CD8-positive, alpha-beta memory T cell (primary cell): ENCODE data around the gene MARCHF9. TPM values are rescaled to one million over a fixed set of nuclear protein-coding genes. Genes with fewer than 3 reads are reported as not detected.

Source experiments
- CTCF ChIA-PET: fragments of 350-600 bp; sonication (Branson Sonifier 250); formaldehyde crosslinking; loops from one replicate; lab custom pipeline; 2021; ENCODE audit warnings: antibody characterized with exemption; lab: Charles Lee
- POLR2A ChIA-PET: fragments of 350-600 bp; sonication (Branson Sonifier 250); formaldehyde crosslinking; loops from one replicate; lab custom pipeline; 2021; ENCODE audit warnings: antibody characterized with exemption; lab: Charles Lee
- DNase-seq, 5 donors: peaks; one replicate each; pipeline versions ENCODE4 v3.0.0 to v3.0.0-alpha.2; 2020 to 2022; ENCODE audit warnings: mixed read lengths in 1 of 5
- H3K27ac ChIP-seq: one replicate; pipeline ENCODE4 v1.7.0; 2013; ENCODE audit warnings: low read depth, mild to moderate bottlenecking, low read length, moderate library complexity
- H3K27me3 ChIP-seq: 2 replicates; pipeline ENCODE4 v1.7.0; 2013; ENCODE audit warnings: low read length, mild to moderate bottlenecking; ENCODE audit not compliant: insufficient read depth, poor library complexity, severe bottlenecking
- H3K36me3 ChIP-seq: 2 replicates; pipeline ENCODE4 v1.7.0; 2013; ENCODE audit warnings: mild to moderate bottlenecking, low read length, moderate library complexity; ENCODE audit not compliant: insufficient read depth
- H3K4me1 ChIP-seq: 2 replicates; pipeline ENCODE4 v1.7.0; 2013; ENCODE audit warnings: mild to moderate bottlenecking, low read length, moderate library complexity; ENCODE audit not compliant: insufficient read depth
- H3K4me3 ChIP-seq: 2 replicates; pipeline ENCODE4 v1.7.0; 2013; ENCODE audit warnings: mild to moderate bottlenecking, low read length
- H3K9me3 ChIP-seq: 2 replicates; pipeline ENCODE4 v1.7.0; 2013; ENCODE audit warnings: mild to moderate bottlenecking, low read length
- H3K27ac Mint-ChIP-seq, 8 donors: one replicate each; pipeline ENCODE4 v1.8.0; 2020 to 2021; ENCODE audit warnings: mixed read lengths in 8 of 8, mild to moderate bottlenecking in 6 of 8, inconsistent platforms in 3 of 8, moderate library complexity in 3 of 8
- H3K27me3 Mint-ChIP-seq, 2 donors: one replicate each; pipeline ENCODE4 v1.8.0; 2020 to 2021; ENCODE audit warnings: mixed read lengths in 2 of 2, mild to moderate bottlenecking in 1 of 2, moderate library complexity in 1 of 2
- H3K36me3 Mint-ChIP-seq, 3 donors: one replicate each; pipeline ENCODE4 v1.8.0; 2020 to 2021; ENCODE audit warnings: mixed read lengths in 3 of 3, inconsistent platforms in 1 of 3, mild to moderate bottlenecking in 1 of 3
- H3K4me1 Mint-ChIP-seq, 3 donors: one replicate each; pipeline ENCODE4 v1.8.0; 2020 to 2021; ENCODE audit warnings: mixed read lengths in 3 of 3, inconsistent platforms in 1 of 3, mild to moderate bottlenecking in 1 of 3
- H3K4me3 Mint-ChIP-seq, 7 donors: one replicate each; pipeline ENCODE4 v1.8.0; 2020 to 2021; ENCODE audit warnings: mixed read lengths in 7 of 7, mild to moderate bottlenecking in 6 of 7, moderate library complexity in 4 of 7, inconsistent platforms in 2 of 7
- H3K9me3 Mint-ChIP-seq, 5 donors: one replicate each; pipeline ENCODE4 v1.8.0; 2020 to 2022; ENCODE audit warnings: mixed read lengths in 5 of 5, mild to moderate bottlenecking in 3 of 5, moderate library complexity in 2 of 5, inconsistent platforms in 1 of 5
- polyA plus RNA-seq: library from polyadenylated mRNA; unstranded; fragments of 300-500 nt; fragmentation: Illumina TruSeq; gene quantifications from one replicate; pipeline ENCODE4 v1.2.3, GENCODE V29; 2021
- total RNA-seq, 2 experiments: library from RNA; stranded (reverse); gene quantifications; one replicate each; pipeline ENCODE4 v1.2.3, GENCODE V29; 2021

The MARCHF9 gene
- total and polyA plus RNA-seq, 3 experiments from 2014 or later: 5.7 to 27.2 (median 26.3) TPM

- peaks cover 28% of the 10 kb centered on the region for H3K36me3 ChIP-seq
- H3K9me3 Mint-ChIP-seq: no peaks in the 10 kb centered on the region
- POLR2A ChIA-PET: interaction anchor here (0.5 kb wide), 1 partner anchor 79 kb away, joined by 3 read pairs; no protein-coding TSS in a partner anchor
- H3K4me1 ChIP-seq: no peaks in the 10 kb centered on the region
- no peak overlapping the region for H3K27ac ChIP-seq
- H3K4me1 Mint-ChIP-seq: peaks cover 9 to 29% (median 15%) of the 10 kb centered on the region in 3 donors
- CTCF ChIA-PET: interaction anchor here (1.8 to 3.0 kb wide), 2 partner anchors 15 to 18 kb away, joined by 5 to 11 read pairs; partner anchors contain the start of gene TSPAN31
- H3K9me3 ChIP-seq: no peaks in the 10 kb centered on the region
- peak overlapping the region in 1 of 7 donors; percentile 58 for H3K4me3 Mint-ChIP-seq
- H3K27me3 Mint-ChIP-seq: peaks cover 0 to 1% of the 10 kb centered on the region in 2 donors
- H3K36me3 Mint-ChIP-seq: peaks cover 9 to 59% (median 9%) of the 10 kb centered on the region in 3 donors
- H3K4me3 ChIP-seq: no peak overlapping the region
- H3K27me3 ChIP-seq: no peaks in the 10 kb centered on the region
- H3K27ac Mint-ChIP-seq: no peak overlapping the region
- DNase-seq: peak in 1 of 5 donors; percentile 18
These were observed 28.6 kb upstream of the MARCHF9 start for GRCh38 chr12:57726151-57726883.

GRCh38 chr12:57726884-57727757, 27.8 kb upstream of the MARCHF9 start:
- Mint-ChIP-seq H3K27me3 (peaks cover 0 to 1% of the 10 kb centered on the region in 2 donors), H3K36me3 (peaks cover 5 to 61% (median 11%) of the 10 kb centered on the region in 3 donors), H3K27ac (no peak overlapping the region), H3K9me3 (no peaks in the 10 kb centered on the region), H3K4me3 (no peak overlapping the region), H3K4me1 (peaks cover 9 to 26% (median 15%) of the 10 kb centered on the region in 3 donors)
- H3K36me3 ChIP-seq: peaks cover 36% of the 10 kb centered on the region
- no peak overlapping the region for H3K27ac ChIP-seq
- ChIA-PET POLR2A (interaction anchor here (0.5 kb wide), 1 partner anchor 1602 kb away, joined by 4 read pairs; no protein-coding TSS in a partner anchor), CTCF (interaction anchor here (1.8 to 3.0 kb wide), 2 partner anchors 14 to 18 kb away, joined by 5 to 11 read pairs; partner anchors contain the start of gene TSPAN31)
- DNase-seq: no peak
- H3K4me1 ChIP-seq: no peaks in the 10 kb centered on the region
- H3K27me3 ChIP-seq: no peaks in the 10 kb centered on the region
- H3K4me3 ChIP-seq: no peak overlapping the region
- no peaks in the 10 kb centered on the region for H3K9me3 ChIP-seq

GRCh38 chr12:57727758-57728395, 27.0 kb upstream of the MARCHF9 start:
- peak overlapping the region in 1 of 7 donors; percentile 13 for H3K4me3 Mint-ChIP-seq
- Histone ChIP-seq H3K4me3 (no peak overlapping the region), H3K27ac (no peak overlapping the region), H3K4me1 (no peaks in the 10 kb centered on the region), H3K27me3 (no peaks in the 10 kb centered on the region), H3K9me3 (no peaks in the 10 kb centered on the region), H3K36me3 (peaks cover 43% of the 10 kb centered on the region)
- peaks cover 9 to 23% (median 15%) of the 10 kb centered on the region in 3 donors for H3K4me1 Mint-ChIP-seq
- ChIA-PET POLR2A (no interaction called here), CTCF (interaction anchor here (0.9 to 3.0 kb wide), 2 partner anchors 13 kb away, joined by 3 to 11 read pairs; no protein-coding TSS in a partner anchor)
- H3K27me3 Mint-ChIP-seq: peaks cover 0 to 1% of the 10 kb centered on the region in 2 donors
- H3K27ac Mint-ChIP-seq: peak overlapping the region in 2 of 8 donors; percentile 23 to 77
- peaks cover 5 to 68% (median 11%) of the 10 kb centered on the region in 3 donors for H3K36me3 Mint-ChIP-seq
- no peaks in the 10 kb centered on the region for H3K9me3 Mint-ChIP-seq
- no peak for DNase-seq

GRCh38 chr12:57729321-57729844, 25.5 kb upstream of the MARCHF9 start:
- no peak overlapping the region for H3K4me3 Mint-ChIP-seq
- DNase-seq: no peak

GRCh38 chr12:57730336-57731067, 24.4 kb upstream of the MARCHF9 start:
- Histone ChIP-seq H3K9me3 (no peaks in the 10 kb centered on the region), H3K27me3 (no peaks in the 10 kb centered on the region), H3K4me3 (no peak overlapping the region), H3K27ac (no peak overlapping the region), H3K4me1 (no peaks in the 10 kb centered on the region), H3K36me3 (peaks cover 66% of the 10 kb centered on the region)
- peaks cover 9 to 11% (median 9%) of the 10 kb centered on the region in 3 donors for H3K4me1 Mint-ChIP-seq
- DNase-seq: no peak
- ChIA-PET CTCF (no interaction called here), POLR2A (no interaction called here)
- peaks cover 13 to 89% (median 18%) of the 10 kb centered on the region in 3 donors for H3K36me3 Mint-ChIP-seq
- H3K27ac Mint-ChIP-seq: peak overlapping the region in 5 of 8 donors; percentile 17 to 58 (median 39)
- no peaks in the 10 kb centered on the region for H3K9me3 Mint-ChIP-seq
- peaks cover 0 to 3% of the 10 kb centered on the region in 2 donors for H3K27me3 Mint-ChIP-seq
- no peak overlapping the region for H3K4me3 Mint-ChIP-seq

More at GRCh38 chr12:57729321-57729844, 25.5 kb upstream of the MARCHF9 start:
- H3K9me3 ChIP-seq: no peaks in the 10 kb centered on the region
- H3K36me3 ChIP-seq: peaks cover 58% of the 10 kb centered on the region
- Mint-ChIP-seq H3K27ac (peak overlapping the region in 4 of 8 donors; percentile 22 to 95 (median 55)), H3K36me3 (peaks cover 6 to 84% (median 11%) of the 10 kb centered on the region in 3 donors), H3K4me1 (peaks cover 5 to 10% (median 9%) of the 10 kb centered on the region in 3 donors), H3K27me3 (peaks cover 0 to 1% of the 10 kb centered on the region in 2 donors), H3K9me3 (no peaks in the 10 kb centered on the region)
- POLR2A ChIA-PET: interaction anchor here (0.6 kb wide), 2 partner anchors 15 to 1563 kb away, joined by 3 to 6 read pairs; partner anchors contain the start of gene TSPAN31
- no peaks in the 10 kb centered on the region for H3K4me1 ChIP-seq
- H3K27me3 ChIP-seq: no peaks in the 10 kb centered on the region
- H3K27ac ChIP-seq: no peak overlapping the region
- no peak overlapping the region for H3K4me3 ChIP-seq
- CTCF ChIA-PET: no interaction called here

GRCh38 chr12:57731411-57732080, 23.4 kb upstream of the MARCHF9 start:
- CTCF ChIA-PET: no interaction called here
- Histone ChIP-seq H3K9me3 (no peaks in the 10 kb centered on the region), H3K27ac (no peak overlapping the region), H3K4me3 (no peak overlapping the region), H3K36me3 (peaks cover 66% of the 10 kb centered on the region), H3K4me1 (no peaks in the 10 kb centered on the region), H3K27me3 (no peaks in the 10 kb centered on the region)
- H3K36me3 Mint-ChIP-seq: peaks cover 13 to 91% (median 18%) of the 10 kb centered on the region in 3 donors
- H3K27me3 Mint-ChIP-seq: peaks cover 0 to 2% of the 10 kb centered on the region in 2 donors
- no peak overlapping the region for H3K4me3 Mint-ChIP-seq
- DNase-seq: peak in 1 of 5 donors; percentile 36
- peaks cover 12 to 18% (median 12%) of the 10 kb centered on the region in 3 donors for H3K4me1 Mint-ChIP-seq
- peak overlapping the region in 5 of 8 donors; percentile 30 to 54 (median 38) for H3K27ac Mint-ChIP-seq
- POLR2A ChIA-PET: no interaction called here
- no peaks in the 10 kb centered on the region for H3K9me3 Mint-ChIP-seq
